HG02852 (cell line): ENCODE measurements around the gene PNPLA5.

Experiments
- ATAC-seq: cut with Tn5 transposase; IDR thresholded peaks from one replicate; pipeline ENCODE4 v1.9.1; 2021; ENCODE audit warnings: mild to moderate bottlenecking, moderate library complexity; ENCODE audit not compliant: unreplicated experiment

PNPLA5 gene

GRCh38 chr22:43855431-43855830, 36.4 kb downstream of the PNPLA5 start:
- no peak for ATAC-seq

- no peak for ATAC-seq
These were observed 37.0 kb downstream of the PNPLA5 start for GRCh38 chr22:43854786-43855271.

DNA sequence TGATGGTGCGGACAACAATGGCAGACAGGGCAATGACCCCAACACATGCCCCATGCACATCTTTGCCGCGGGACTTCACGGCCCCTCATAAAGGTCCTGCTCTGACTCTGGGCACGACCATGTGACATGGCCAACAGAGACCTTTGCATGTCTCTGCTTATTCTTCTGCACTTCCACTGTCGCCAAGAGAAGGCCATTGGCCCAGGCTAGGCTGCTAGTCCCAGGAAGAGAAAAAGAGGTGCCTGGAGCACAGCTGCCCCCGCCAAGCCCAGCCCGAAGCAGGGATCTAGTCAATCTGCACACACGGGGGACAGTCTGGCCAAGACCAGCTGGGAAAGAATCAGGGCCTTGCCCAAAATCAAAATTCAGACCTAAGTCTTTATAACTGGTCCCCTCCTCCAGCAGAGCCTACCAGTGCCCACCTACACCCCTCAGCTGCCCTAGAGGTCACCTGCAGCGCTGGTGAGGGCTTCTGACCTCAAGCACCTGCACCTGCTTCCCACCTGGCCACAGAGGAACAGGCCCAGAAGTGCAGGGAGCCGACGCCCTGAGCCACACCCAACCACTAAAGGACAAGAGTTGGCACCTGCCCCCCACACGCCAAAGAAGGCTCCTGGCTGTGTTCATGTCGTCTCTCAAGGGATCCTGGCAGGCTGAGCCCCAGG, 37.6 kb downstream of the PNPLA5 start:
- ATAC-seq, result no peak

- ATAC-seq, result no peak
These were observed 38.4 kb downstream of the PNPLA5 start for GRCh38 chr22:43853328-43853931.

- no peak for ATAC-seq
These were observed 39.1 kb downstream of the PNPLA5 start for GRCh38 chr22:43852573-43853327.

DNA sequence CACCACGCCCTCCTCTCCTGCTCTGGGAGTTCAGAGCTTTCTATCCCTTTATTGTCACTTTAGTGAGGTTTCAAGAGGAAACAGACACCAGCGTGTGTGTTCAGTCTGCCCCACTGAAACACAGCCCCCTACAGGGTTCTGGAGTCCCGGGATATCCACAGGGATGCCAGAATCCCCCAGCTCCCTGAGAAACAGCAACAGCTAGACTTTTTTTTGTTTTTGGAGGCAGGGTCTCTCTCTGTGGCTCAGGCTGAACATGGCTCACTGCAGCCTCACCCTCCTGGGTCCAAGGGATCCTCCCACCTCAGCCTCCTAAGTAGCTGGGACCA, 39.9 kb downstream of the PNPLA5 start:
- ATAC-seq, result no peak

DNA sequence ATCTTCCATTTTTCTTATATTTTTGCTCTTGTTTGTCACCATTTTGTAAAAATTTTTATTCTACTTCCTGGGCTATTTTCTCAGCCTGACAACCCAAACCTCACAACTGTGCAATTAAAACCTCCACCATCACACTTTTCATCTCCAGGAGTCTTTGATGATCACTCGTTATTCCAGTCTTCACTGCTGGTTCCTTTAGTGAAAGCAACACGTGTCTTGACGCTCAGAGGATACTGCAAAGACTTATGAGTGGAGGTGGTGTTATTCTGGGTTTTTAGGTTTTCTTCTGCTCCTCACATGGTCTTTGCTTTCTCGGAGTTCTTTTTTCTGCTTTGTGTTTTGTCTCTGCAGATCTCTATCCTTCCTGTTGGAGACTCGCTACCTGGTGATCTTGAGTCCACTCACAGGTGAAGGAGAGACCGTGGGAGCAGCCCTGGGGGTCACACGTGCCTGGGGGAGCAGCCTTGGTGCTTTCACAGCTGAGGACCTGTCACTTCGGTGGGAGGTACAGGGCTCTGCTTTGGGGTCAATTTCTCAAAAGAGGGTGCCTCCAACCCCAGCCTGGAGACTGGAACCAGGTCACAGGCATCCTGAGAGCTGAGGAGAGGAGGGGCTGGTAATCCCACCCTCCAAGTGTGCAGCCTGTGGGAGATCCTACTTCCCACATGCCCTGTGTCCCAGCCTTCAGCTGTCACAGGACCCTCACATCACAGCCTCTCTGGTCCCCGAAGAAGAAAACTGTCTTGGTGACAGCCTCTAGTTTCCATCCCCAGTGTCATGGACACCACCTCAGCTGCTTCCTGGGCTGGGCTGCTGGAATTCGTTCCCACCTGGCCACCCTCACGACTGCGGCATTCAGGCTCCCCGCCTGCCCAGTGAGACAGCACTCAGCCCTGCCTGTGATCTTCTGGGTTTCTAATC, 40.5 kb downstream of the PNPLA5 start:
- no peak for ATAC-seq

DNA sequence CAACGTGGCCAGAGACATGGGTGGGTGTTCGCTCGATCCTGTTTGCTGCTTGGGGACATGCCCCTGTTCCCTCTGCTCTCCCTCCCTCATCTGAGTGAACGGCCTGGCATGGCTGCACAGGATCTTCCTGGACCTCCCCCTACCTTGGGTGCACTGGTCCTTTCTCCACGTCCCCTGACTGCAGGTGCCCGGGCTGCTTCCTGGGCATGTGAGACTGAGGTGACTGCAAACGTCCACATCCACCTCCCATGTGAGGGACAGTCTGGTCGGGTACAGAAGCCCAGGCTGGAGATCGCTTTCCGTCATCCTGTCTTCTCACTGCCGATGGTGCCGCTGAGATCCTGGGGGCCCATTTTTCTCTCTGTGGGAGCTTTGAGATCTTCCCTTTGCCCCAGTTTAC, 41.3 kb downstream of the PNPLA5 start:
- no peak for ATAC-seq

DNA sequence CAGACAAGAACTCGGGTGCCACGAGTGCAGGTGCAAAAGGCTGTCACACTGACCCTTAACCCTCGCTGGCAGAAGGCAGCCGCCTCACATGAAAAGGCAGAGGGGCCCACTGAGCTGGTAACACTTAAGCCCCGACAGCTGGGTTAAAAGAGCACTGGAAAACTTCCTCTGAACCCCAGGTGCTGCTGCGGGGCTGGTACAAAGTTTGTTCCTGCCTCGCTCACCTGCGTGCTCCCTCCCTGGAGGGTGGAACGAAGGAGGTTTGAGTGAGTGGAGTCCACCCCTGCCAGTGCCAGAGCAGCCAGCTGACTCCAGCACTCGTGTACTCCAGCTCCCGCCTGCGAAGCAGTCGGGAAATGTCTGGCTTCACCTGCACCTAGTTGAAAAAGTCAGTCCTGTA, 42.1 kb downstream of the PNPLA5 start:
- ATAC-seq, result no peak

DNA sequence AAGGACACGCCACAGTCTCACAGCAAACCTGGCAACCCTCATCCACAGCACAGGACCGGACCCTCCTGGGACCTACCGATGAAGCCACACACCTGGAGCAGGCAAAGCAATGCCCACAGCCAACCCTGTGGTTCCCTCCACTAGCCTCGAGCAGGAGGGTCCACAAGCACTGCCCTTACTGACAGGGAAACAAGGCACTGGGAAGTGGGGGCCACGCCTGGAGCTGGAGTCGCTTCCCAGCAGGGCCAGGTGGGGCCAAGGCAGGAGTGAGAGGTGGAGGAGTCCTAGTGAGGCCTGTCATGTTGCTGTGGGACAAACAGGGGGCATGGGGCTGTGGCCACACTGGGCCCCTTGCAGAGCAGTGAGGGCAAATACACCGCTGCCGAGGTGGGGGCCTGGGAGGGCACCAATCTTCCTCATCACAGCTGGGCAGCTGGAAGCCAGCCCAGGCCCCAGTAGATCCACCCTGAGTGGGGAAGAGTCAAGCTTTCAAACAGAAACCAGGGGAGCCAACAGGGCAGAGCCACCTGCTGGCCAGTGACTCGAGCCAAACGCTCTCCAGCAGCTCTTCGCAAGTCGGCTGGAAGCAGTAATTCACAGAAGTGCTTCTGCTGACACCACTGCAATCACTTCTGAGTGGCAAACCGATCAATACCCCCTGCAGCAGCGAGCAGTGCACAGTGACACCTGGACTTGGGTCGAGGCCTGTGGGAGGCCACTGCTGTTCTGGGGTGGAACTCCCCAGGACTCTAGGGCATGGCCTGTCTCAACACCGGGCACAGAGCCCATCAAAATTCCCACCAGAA, 43.2 kb downstream of the PNPLA5 start:
- no peak for ATAC-seq

- no peak for ATAC-seq
These were observed 44.2 kb downstream of the PNPLA5 start for GRCh38 chr22:43847376-43848289.

GRCh38 chr22:43846966-43847365, 44.8 kb downstream of the PNPLA5 start:
- ATAC-seq, result no peak

- no peak for ATAC-seq
These were observed 45.8 kb downstream of the PNPLA5 start for GRCh38 chr22:43845981-43846380.

DNA sequence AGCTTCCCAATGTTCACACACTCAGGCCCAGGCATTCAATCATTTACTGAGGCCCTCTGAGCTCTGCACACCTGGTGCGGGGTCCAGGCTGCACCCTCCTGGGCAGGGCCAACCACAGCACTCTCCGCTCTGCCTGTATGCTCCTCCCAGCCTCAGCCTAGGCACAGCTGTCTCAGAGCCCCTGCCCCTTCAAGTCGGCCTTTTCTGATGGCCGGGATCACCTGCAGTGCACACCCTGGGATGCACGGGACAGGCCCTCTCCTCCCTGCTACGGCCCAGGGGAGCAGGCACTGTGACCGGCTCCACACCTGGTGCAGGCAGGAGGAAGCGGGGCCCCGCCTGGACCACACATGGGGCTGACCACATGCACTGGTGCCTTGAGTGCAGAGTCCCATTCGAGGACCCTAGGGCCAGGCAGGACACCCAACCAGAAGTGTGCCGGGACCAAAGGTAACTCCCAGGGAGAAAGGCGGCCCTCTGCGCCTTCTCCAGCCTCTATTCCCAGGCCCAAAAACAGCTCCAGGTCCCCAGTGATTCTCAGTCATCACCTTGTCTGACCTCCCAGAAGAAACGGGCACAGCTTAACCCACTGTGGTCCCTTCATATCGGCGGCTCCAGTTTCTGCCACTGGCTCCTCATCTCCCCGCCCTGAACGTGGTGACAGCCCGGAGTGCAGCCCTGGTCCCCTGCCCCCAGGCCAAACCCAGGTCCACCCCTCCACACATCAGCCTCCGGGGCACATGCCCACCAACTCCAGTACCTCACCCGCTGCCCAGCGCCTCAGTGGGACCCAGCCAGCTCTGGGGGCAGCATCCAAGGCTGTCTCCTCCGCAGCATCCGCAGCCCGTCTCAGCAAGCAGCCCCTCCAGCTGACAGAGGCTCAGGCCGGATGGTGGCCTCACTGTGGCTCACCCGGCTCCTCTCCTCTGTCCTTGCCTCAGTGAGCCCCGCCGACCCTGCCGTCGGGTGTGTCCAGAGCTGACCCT, 47.0 kb downstream of the PNPLA5 start:
- ATAC-seq, result no peak

DNA sequence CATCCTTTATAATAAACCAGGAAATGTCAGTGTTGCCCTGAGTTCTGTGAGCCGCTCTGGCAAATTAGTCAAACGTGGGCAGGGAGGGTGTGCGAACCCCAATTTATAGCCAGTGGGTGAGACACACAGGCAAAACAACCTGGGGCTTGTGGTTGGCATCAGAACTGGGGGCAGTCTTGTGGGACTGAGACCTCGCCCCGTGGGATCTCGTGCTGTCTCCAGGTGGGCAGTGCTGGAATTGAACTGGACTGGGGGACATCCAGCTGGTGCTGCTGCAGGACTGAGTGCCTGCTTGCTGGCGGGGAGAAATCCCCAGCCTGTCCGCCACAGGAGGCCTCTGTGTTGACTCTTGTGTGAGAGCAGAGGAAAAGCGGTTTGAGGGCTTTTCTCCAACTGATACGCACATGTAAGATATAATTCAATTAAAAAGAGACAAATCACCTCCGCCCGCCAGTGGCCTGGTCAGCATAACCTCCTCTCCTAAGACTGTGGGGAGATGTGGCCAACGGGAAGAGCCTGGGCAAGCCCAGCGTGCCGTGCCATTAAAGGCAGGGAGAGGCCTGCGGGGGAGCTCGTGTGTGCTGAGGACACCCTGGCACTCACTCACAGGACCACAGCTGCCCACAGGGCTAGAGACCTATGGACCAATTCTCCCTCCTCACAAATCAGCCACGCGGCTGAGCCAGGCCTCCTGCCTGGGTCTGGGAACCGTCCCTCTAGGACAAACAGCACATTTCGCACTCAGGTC, 47.9 kb downstream of the PNPLA5 start:
- no peak for ATAC-seq

DNA sequence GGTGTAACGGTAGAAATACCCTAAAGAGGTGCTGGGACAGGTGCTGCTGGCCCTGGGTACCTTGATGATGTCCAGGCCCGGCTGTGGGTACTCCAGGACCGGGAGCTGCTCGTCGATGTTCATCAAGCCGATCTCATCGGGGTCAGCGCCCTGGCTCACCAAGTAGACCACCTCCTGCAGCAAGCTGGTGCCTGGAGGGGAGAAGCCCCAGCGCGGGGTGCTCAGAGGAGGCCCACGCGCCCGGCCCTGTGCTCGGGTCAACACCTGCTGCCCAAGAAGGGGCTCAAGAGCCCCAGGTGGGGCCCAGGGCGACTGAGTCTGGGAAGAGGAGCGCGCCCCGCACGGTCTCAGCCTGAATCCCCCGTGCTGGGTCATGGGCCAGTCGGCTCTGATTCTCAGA, 50.1 kb downstream of the PNPLA5 start:
- no peak for ATAC-seq

DNA sequence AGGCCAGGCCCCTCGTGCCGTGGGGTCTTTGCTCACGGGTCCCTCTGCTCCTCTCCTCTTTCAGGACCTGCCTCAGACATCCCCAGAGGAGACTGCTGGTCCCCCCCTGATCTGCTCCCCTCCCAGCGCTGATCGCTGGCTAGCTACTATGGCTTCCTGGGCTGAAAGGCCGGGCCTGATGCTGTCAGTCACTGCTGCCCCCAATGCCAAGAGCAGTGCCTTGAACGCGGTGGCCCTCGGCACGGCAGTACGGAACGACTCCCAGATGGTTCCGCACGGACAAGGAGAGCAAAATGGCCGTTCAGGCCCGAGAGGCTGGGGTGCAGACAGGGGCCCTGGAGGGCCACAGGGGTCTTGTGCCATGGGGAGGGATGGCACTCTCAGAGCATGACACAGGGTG, 51.0 kb downstream of the PNPLA5 start:
- no peak for ATAC-seq
